Osteoblast (primary cell): Measurements from ENCODE around the gene TEDDM1. TPM values are rescaled to one million over a fixed set of nuclear protein-coding genes. Genes with fewer than 3 reads are reported as not detected.

ENCODE experiments used
- DNase-seq: peaks from one replicate; pipeline ENCODE4 v3.0.0; 2011; ENCODE audit warnings: low spot score, mixed read lengths; ENCODE audit not compliant: insufficient read length; ENCODE audit errors: missing footprints
- H2AFZ ChIP-seq: 2 replicates; pipeline ENCODE4 v1.6.0; 2011; ENCODE audit warnings: mild to moderate bottlenecking, low read length
- H3K27ac ChIP-seq: 2 replicates; pipeline ENCODE4 v1.5.1; 2011; ENCODE audit warnings: mild to moderate bottlenecking, low read depth, low read length, moderate library complexity
- H3K27me3 ChIP-seq: 2 replicates; pipeline ENCODE4 v1.6.0; 2012; ENCODE audit warnings: mild to moderate bottlenecking, control low read depth, inconsistent platforms, low read length, moderate library complexity; ENCODE audit not compliant: insufficient read depth
- H3K36me3 ChIP-seq: 2 replicates; pipeline ENCODE4 v1.5.1; 2011; ENCODE audit warnings: mild to moderate bottlenecking, low read length, control low read depth, moderate library complexity; ENCODE audit not compliant: insufficient read depth
- H3K4me1 ChIP-seq: 2 replicates; pipeline ENCODE4 v1.5.1; 2011; ENCODE audit warnings: mild to moderate bottlenecking, low read length, control low read depth, moderate library complexity; ENCODE audit not compliant: insufficient read depth
- H3K4me2 ChIP-seq: 2 replicates; pipeline ENCODE4 v1.6.0; 2011; ENCODE audit warnings: mild to moderate bottlenecking, low read length; ENCODE audit not compliant: insufficient read depth
- H3K4me3 ChIP-seq: fragments of 200-600 bp; sonication (generic); 3 replicates; pipeline ENCODE4 v1.5.1; 2012; ENCODE audit warnings: mild to moderate bottlenecking, low read length, inconsistent platforms; ENCODE audit not compliant: insufficient read depth
- H3K79me2 ChIP-seq: 2 replicates; pipeline ENCODE4 v1.6.0; 2012; ENCODE audit warnings: mild to moderate bottlenecking, low read length, control low read depth, inconsistent platforms; ENCODE audit not compliant: insufficient read depth
- H3K9me3 ChIP-seq: 2 replicates; pipeline ENCODE4 v1.5.1; 2011; ENCODE audit warnings: low read depth, low read length, control low read depth
- H4K20me1 ChIP-seq: 2 replicates; pipeline ENCODE4 v1.6.0; 2012; ENCODE audit warnings: mild to moderate bottlenecking, low read length, control low read depth; ENCODE audit not compliant: insufficient read depth
- CTCF ChIP-seq: IDR thresholded peaks from 2 replicates; pipeline ENCODE4 v1.5.1; 2011; ENCODE audit warnings: mild to moderate bottlenecking, low read depth, low read length, moderate library complexity; ENCODE audit errors: extremely low read depth
- total RNA-seq: library from RNA; depleted of rRNA; stranded (reverse); fragments of >200 nt; gene quantifications from 2 replicates; pipeline ENCODE4 v1.2.3, GENCODE V29; 2012

Gene TEDDM1
- total RNA-seq, 1 donor, result not detected

GRCh38 chr1:182385885-182386853, 14.3 kb downstream of the TEDDM1 start:
- Histone ChIP-seq H3K4me1 (no peaks in the 10 kb centered on the region), H3K27me3 (no peaks in the 10 kb centered on the region), H4K20me1 (peaks cover 29% of the 10 kb centered on the region), H3K36me3 (peaks cover 67% of the 10 kb centered on the region), H2AFZ (no peak overlapping the region), H3K79me2 (peaks cover 33% of the 10 kb centered on the region), H3K27ac (no peak overlapping the region), H3K4me3 (no peak overlapping the region), H3K9me3 (no peaks in the 10 kb centered on the region), H3K4me2 (no peak overlapping the region)
- TF ChIP-seq CTCF, result no peak
- DNase-seq, result no peak

- peaks cover 18% of the 10 kb centered on the region for H4K20me1 ChIP-seq
- no peak for TF ChIP-seq CTCF
- H3K4me2 ChIP-seq, result no peak overlapping the region
Measured at GRCh38 chr1:182384387-182384960, 16.0 kb downstream of the TEDDM1 start.

GRCh38 chr1:182383934-182384333, 16.5 kb downstream of the TEDDM1 start:
- Histone ChIP-seq H4K20me1 (peaks cover 13% of the 10 kb centered on the region), H3K27me3 (no peaks in the 10 kb centered on the region), H3K4me1 (no peaks in the 10 kb centered on the region), H3K4me2 (no peak overlapping the region), H3K9me3 (no peaks in the 10 kb centered on the region), H3K4me3 (no peak overlapping the region), H3K27ac (no peak overlapping the region), H3K36me3 (peaks cover 67% of the 10 kb centered on the region), H3K79me2 (peaks cover 11% of the 10 kb centered on the region), H2AFZ (no peak overlapping the region)
- DNase-seq, result no peak
- no peak for TF ChIP-seq CTCF

More at GRCh38 chr1:182384387-182384960, 16.0 kb downstream of the TEDDM1 start:
- Histone ChIP-seq H2AFZ (no peak overlapping the region), H3K36me3 (peaks cover 67% of the 10 kb centered on the region), H3K79me2 (peaks cover 16% of the 10 kb centered on the region), H3K4me1 (no peaks in the 10 kb centered on the region), H3K27ac (no peak overlapping the region), H3K27me3 (no peaks in the 10 kb centered on the region), H3K4me3 (no peak overlapping the region), H3K9me3 (no peaks in the 10 kb centered on the region)
- DNase-seq, result no peak
